Right atrium auricular region (tissue), 2 donors: ENCODE data around the gene TBC1D8. TPM values are rescaled to one million over a fixed set of nuclear protein-coding genes. Genes with fewer than 3 reads are reported as not detected.

Experiments
- DNase-seq: peaks from one replicate; pipeline ENCODE4 v3.0.0-alpha.2; 2019; ENCODE audit warnings: low spot score
- H3K27ac ChIP-seq, 2 donors: fragments of 200-600 bp; sonication (generic); 1 replicate in 1 of 2; 2 replicates in 1 of 2; pipeline ENCODE4 v1.5.1; 2016 to 2019
- H3K27me3 ChIP-seq, 2 donors: fragments of 200-600 bp; sonication (generic); one replicate each; pipeline versions ENCODE4 v1.5.1 to v1.6.0; 2017 to 2019
- H3K36me3 ChIP-seq: fragments of 200-600 bp; sonication (generic); one replicate; pipeline ENCODE4 v1.5.1; 2016
- H3K4me1 ChIP-seq, 2 donors: fragments of 200-600 bp; sonication (generic); one replicate each; pipeline versions ENCODE4 v1.5.1 to v1.6.0; 2017 to 2019
- H3K4me3 ChIP-seq, 2 donors: fragments of 200-600 bp; sonication (generic); 1 replicate in 1 of 2; 2 replicates in 1 of 2; pipeline ENCODE4 v1.5.1; 2017 to 2019; ENCODE audit warnings: mild to moderate bottlenecking in 1 of 2, moderate library complexity in 1 of 2
- H3K9me3 ChIP-seq, 2 donors: fragments of 200-600 bp; sonication (generic); one replicate each; pipeline ENCODE4 v1.5.1; 2019
- CTCF ChIP-seq, 2 donors: fragments of 200-600 bp; sonication (generic); IDR thresholded peaks; one replicate each; pipeline ENCODE4 v1.5.1; 2019; ENCODE audit warnings: antibody characterized with exemption in 2 of 2
- total RNA-seq, 2 donors: library from RNA; depleted of rRNA; stranded (reverse); fragments of >200 nt; gene quantifications; one replicate each; pipeline ENCODE4 v1.1.0, GENCODE V29; 2016

The TBC1D8 gene
- total RNA-seq, 2 donors from 2014 or later = 42.3 to 50.3 TPM

DNA sequence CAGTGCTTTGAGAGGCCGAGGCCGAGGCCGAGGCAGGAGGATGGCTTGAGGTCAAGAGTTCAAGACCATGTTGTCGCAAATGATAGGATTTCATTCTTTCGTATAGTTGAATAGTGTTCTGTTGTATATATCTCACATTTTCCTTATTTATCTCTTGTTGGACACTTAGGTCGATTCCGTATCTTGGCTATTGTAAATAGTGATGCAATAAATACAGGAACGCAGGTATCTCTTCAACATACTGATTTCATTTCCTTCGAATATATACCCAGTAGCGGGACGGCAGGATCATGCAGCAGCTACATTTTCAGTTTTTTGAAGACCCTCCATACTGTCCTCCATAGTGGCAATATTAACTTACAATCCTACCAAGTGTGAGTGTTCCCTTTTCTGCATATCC is 4.1 kb downstream of the TBC1D8 start:
- DNase-seq = no peak
- Histone ChIP-seq H3K36me3 (no peaks in the 10 kb centered on the region), H3K4me3 (no peak overlapping the region), H3K9me3 (no peaks in the 10 kb centered on the region), H3K4me1 (peaks cover 0 to 57% of the 10 kb centered on the region in 2 donors), H3K27ac (no peak overlapping the region), H3K27me3 (no peaks in the 10 kb centered on the region)
- TF ChIP-seq CTCF (IDR thresholded peaks at IDR 0.05) = no peak

- no peak for DNase-seq
- peaks cover 0 to 52% of the 10 kb centered on the region in 2 donors for H3K4me1 ChIP-seq
- no peaks in the 10 kb centered on the region for H3K36me3 ChIP-seq
- no peaks in the 10 kb centered on the region for H3K9me3 ChIP-seq
- TF ChIP-seq CTCF (IDR thresholded peaks at IDR 0.05) = no peak
- H3K27ac ChIP-seq = no peak overlapping the region
- no peaks in the 10 kb centered on the region for H3K27me3 ChIP-seq
- H3K4me3 ChIP-seq = no peak overlapping the region
These were observed 4.6 kb downstream of the TBC1D8 start for GRCh38 chr2:101146535-101146934.

DNA sequence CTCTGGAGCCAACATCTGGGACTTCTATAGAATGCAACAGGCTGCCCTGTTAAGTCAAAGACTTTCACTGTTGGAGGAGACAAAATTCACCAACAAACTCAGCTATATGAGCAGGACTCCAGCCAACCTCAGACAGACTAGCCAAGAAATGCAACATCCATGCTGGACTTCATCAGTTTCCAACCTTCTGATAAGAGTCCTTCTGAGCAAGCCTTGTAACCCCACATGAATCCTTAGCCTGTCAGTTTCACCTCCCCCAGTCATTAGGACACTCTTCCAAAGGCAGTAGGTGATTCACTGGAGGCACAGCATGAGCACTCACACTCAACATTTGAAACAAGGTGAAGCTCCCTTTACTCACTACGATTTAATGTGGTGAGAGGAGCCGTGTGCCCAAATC is 5.8 kb downstream of the TBC1D8 start:
- H3K27me3 ChIP-seq = no peaks in the 10 kb centered on the region
- H3K9me3 ChIP-seq = no peaks in the 10 kb centered on the region
- TF ChIP-seq CTCF (IDR thresholded peaks at IDR 0.05) = no peak
- DNase-seq = no peak
- H3K27ac ChIP-seq = peak overlapping the region in 1 of 2 donors; percentile 42
- H3K4me1 ChIP-seq = peaks cover 0 to 61% of the 10 kb centered on the region in 2 donors
- H3K4me3 ChIP-seq = no peak overlapping the region
- H3K36me3 ChIP-seq = no peaks in the 10 kb centered on the region

DNA sequence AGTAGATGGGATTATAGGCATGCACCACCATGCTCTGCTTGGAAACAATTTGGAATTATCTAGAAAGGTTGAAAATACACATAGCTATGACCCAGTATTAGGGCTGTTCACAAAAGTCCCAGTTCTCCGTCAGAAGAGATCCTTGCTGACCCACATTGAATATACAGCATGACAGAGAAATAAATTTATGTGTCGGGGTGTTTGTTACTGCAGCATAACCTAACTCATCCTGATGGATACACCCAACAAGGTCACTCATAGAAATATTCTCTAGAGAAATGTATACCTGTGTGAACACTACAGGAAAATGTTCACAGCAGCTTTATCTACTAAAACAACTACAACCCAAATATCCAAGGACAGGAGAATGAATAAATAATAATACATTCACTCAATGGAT is 9.0 kb downstream of the TBC1D8 start:
- Histone ChIP-seq H3K27ac (no peak overlapping the region), H3K4me3 (no peak overlapping the region), H3K36me3 (no peaks in the 10 kb centered on the region), H3K4me1 (peaks cover 0 to 50% of the 10 kb centered on the region in 2 donors), H3K9me3 (no peaks in the 10 kb centered on the region), H3K27me3 (no peaks in the 10 kb centered on the region)
- DNase-seq = no peak
- TF ChIP-seq CTCF (IDR thresholded peaks at IDR 0.05) = no peak

DNA sequence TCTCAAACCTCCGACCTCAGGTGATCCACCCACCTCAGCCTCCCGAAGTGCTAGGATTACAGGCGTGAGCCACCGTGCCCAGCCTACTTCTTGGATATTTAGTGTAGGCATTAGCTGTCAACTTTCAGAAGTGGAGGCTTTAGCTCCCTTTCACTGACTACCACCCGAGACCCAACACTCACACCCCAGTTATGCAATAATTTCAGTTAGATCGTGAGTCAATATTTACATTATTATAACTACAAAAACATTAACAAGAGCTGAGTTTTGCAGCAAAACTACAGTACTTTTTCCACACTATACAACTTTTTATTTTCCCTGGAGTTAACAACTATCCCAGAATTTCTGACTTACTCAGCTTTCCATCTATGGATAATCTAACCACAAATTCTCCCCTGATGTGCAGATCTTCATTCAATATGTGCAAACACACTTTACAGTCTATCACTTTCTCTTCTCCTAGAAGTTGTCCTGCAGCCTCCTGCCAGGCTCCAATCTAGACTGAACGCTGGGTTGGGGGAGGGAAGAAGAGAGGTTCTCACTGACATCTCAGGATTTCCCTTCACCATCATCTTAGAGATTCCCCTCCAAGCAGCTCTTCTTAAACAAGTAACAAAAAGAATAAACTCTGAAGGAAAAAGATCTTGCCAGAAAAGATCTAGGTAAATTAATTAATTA is 10.1 kb downstream of the TBC1D8 start:
- no peaks in the 10 kb centered on the region for H3K36me3 ChIP-seq
- DNase-seq = no peak
- H3K9me3 ChIP-seq = no peaks in the 10 kb centered on the region
- peaks cover 0 to 43% of the 10 kb centered on the region in 2 donors for H3K4me1 ChIP-seq
- H3K27ac ChIP-seq = peak overlapping the region; percentile 52 to 53
- no peak for TF ChIP-seq CTCF (IDR thresholded peaks at IDR 0.05)
- no peak overlapping the region for H3K4me3 ChIP-seq
- H3K27me3 ChIP-seq = no peaks in the 10 kb centered on the region

DNA sequence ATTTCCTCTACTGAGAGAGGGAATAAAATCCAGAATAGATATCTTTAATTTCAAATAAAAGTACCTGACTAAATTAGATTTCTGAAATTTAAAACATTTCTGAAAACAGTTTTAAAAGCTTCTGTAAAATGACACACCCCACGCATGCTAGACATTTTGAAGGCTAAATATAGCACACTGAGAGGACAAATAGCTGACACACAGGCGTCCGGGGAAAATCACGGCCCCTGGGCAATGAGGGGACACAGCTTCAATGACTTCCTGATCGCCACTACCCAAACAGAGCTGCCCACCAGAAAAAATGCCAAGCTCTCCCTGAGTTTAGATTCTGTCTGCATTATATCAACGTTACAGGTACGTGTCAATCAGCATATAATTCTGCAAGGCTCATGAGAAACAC is 10.9 kb downstream of the TBC1D8 start:
- peak overlapping the region in 1 of 2 donors; percentile 10 for H3K4me3 ChIP-seq
- no peaks in the 10 kb centered on the region for H3K27me3 ChIP-seq
- DNase-seq = no peak
- no peaks in the 10 kb centered on the region for H3K9me3 ChIP-seq
- H3K4me1 ChIP-seq = peaks cover 0 to 35% of the 10 kb centered on the region in 2 donors
- no peak for TF ChIP-seq CTCF (IDR thresholded peaks at IDR 0.05)
- H3K27ac ChIP-seq = peak overlapping the region; percentile 52 to 53
- no peaks in the 10 kb centered on the region for H3K36me3 ChIP-seq
